ENCODE data around the gene DNAH11.

- no peak for TF ChIP-seq CTCF (IDR thresholded peaks at IDR 0.05)
- TF ChIP-seq POLR2A (IDR thresholded peaks at IDR 0.05), result no peak
Measured at GRCh38 chr7:21943436-21943835, 400.6 kb downstream of the DNAH11 start.
